GM21529 (cell line): Measurements from ENCODE around the gene LRP8.
A peak's percentile ranks its signal among the peaks of the same experiment; 100 is the strongest.
"Not testable (repeated sequence)": the region's sequence is repeated elsewhere in the genome, so short reads cannot be mapped to it uniquely, and the experiment has no call there.

Source experiments
- ATAC-seq: cut with Tn5 transposase; IDR thresholded peaks from one replicate; pipeline ENCODE4 v1.9.1; 2021; ENCODE audit not compliant: unreplicated experiment

The LRP8 gene

DNA sequence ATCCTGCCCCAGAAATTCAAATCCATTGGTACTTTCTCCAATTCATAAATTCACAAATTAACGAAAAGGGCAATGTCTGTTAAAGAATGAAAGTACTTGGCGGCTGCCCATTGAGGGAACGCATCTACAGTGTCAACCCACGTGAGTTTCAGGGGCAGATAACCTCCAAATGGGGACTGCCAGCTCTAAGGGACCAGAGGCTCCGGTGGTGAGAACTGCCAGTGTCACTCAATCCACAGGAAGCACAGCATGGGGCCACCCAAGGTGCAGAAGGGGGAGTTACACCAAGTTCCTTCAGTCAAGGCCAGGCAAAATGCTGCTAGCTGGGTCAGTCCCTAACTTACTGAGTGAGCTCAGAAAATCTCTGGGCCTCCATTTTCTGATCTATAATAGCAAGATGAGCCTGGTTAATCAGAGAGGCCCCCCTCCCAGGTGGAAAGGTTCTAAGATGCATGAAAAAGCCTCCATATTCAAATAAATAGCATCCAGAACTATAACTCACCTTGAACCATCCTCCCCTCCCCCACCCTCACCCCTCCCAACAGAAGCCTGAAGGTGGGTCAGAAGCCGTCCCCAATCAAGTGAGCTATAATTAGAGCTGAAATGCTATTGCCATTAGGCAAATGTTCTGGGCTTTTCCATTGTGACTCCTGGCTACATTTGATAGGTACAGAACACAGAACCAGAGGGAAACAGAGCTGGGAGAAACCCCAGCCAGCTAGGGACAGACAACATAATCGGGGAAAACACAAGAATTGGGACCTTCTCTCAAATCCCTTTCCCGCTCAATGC lies 41.7 kb downstream of the LRP8 start:
- ATAC-seq = no peak

DNA sequence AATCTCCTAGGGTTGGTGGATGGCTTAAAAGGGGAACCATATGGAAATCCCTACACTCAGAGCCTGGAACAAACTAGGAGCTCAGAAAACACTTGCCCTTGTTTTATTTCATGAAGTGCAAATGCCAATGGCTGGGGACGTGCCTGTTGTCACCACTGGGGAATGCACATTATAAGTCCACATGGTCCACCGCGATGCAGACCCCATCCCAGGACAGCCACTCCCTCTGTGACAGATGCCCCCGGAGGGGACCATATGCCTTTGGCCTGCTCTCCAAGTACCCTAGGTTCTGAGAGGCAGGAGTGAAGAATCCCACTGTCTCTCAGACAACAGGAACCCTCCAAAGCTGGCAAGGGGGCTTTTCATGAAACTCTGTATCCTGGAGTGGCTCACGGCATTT lies 42.3 kb downstream of the LRP8 start:
- no peak for ATAC-seq

DNA sequence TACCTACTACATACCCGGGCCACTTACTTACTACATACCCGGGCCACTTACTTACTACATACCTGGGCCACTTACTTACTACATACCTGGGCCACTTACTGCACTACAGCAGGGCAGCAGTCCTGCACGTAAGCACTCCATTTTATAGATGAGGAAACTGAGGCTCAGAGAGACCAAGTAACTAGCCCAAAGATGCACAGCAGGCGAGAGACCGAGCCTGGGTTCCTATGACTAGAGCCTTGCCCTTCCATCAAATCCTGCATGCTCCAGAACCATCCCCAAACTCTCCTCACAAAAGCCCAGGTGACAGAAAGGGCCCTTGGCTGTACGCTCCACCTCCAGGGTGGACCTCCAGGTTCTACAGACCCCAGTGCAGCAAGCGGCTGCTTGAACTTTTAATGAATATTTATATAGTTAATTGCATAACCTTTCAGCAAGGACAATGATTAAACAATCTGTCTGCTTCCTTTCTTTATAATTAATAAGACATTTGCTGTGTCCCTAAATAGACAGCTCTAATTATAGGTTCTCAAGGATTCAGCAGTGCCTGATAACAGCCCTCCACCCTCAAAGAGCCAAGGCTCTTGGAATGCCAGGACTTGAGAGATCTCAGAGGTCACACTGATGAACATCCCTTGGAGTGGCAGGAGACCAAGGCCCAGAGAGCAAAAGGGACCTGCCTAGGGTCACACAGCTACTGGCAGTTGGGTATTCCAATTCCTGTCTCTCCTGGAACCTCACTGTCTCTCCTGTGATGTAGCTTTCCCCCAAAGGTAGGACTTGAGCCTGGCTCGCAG lies 43.4 kb downstream of the LRP8 start:
- ATAC-seq = no peak

DNA sequence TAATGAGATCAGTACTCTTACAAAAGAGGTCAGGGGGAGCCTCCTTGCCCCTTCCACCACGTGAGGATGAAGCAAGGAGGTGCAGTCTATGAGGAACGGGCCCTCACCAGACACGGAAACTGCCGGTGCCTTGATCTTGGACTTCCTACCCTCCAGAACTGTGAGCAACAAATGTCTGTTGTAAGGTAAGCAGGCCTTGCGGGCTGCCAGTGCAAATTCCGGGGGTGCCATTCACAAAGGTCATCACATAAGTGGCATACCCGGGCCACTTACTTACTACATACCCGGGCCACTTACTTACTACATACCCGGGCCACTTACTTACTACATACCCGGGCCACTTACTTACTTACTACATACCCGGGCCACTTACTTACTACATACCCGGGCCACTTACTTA lies 44.7 kb downstream of the LRP8 start:
- not testable (repeated sequence) for ATAC-seq

DNA sequence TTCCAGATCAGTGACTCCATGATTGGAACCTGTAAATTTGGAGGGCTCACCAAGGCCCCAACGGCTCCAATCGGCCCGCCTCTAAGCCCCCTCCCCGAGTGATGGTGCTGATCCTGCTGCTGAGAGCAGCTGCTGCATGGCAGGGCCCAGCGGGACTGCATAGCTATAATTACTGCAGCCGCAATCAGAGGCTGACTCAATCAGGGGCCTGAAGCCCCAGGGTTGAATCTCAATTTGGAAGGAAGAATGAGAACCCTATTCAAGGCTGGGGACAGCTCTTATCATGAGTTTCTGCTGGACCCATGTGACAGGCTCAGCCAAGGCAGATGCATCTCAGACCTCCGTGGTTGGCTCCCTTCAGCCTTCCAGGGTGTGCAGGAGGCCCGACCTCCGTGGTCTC lies 46.7 kb downstream of the LRP8 start:
- ATAC-seq = no peak

DNA sequence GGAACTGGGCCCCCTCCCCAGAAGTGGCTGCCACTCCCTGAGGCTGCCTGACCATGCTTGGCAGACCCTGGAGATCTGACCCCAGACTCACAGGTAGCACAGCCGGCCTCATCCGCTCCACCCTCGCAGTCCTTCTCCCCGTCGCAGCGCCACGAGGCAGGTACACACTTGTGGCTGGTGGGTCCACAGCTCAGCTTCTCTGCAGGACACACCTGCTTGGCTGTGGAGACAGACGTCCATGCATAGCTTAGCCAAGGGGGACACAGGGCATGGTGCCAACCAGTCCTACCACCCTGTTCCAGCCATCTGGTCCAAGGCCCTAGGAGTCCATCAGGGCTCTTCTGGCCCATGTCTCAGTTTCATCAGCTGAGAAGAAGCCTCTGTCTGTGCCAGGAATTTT lies 47.4 kb downstream of the LRP8 start:
- no peak for ATAC-seq

DNA sequence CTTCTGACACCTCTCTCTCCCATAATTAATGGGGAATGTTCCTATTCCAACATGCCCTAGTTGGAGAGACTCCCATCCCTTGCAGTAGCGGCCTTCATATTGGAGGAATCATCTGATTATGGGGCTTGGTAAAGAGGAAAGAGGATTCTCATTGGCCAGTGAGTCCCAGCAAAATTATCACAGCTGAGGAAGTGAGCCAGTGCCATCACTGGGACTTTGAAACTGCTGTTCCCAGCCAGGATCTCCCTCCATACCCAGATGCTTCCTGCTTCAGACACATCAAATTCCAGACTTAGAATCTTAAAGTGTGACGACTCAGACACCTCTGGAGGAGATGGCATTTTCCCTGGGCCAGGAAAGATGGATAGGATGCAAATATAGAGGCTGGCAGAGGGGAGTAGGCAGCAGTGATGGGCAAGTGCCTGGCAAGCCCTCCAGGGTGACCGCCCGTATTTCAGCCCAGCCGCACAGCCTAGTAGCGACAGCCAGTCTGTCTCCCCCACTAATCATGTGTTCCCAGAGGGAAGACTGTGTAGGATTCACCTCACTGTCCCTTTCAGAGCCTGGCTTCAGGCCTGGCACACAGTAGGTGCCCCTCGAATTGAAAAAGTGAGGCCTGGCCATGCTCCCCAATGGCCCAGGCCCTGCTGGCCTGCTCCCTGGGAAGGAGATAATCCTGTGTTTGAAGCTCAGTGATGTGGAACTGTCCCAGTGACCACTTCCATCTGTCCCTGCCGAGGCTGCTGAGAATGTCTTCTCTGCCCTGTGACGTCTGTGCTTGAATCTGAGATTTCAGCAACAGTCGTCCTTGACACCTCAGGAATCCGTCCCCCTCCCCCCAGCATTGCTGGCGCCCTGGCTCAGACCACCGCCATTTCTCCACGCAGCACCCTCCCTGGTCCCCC lies 48.3 kb downstream of the LRP8 start:
- no peak for ATAC-seq

DNA sequence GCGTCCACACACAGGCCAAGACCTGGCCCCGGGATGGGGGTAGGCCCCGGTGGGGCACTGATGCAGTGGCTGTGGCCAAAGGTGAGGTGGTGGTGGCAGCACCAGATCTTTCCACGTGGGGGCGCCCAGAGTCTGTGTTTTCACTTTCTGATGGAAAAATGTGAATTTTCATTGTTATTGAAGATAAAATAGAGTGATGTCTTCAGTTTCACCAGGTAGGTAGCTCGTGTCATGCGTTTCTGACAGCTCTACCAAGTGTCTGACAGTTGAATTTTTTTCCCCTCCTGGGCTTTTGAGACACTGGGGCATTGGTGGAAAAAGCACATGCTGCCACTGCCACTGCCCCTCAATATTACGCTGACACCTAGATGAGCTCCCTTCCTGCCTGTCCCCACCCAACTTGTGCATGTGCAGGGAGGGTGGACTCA lies 49.6 kb downstream of the LRP8 start:
- no peak for ATAC-seq

DNA sequence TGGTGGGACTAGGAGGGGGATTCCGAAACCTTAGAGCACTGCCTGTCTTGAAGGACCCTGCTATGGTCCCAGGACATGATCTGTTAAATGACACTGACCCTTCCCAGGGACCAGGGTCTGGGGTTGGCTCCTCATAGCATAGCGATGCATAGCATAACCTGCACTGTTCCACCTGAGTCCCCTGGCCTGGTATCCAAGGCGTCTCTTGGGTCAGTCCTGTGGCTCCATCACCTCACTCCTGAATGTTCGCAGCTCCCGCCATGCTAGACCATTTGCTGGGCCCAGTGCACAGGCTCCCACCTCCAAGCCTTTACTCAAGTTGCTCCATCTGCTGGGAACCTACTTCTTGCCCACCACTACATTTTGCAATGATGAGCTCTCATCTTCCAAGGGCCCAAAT lies 50.5 kb downstream of the LRP8 start:
- no peak for ATAC-seq

DNA sequence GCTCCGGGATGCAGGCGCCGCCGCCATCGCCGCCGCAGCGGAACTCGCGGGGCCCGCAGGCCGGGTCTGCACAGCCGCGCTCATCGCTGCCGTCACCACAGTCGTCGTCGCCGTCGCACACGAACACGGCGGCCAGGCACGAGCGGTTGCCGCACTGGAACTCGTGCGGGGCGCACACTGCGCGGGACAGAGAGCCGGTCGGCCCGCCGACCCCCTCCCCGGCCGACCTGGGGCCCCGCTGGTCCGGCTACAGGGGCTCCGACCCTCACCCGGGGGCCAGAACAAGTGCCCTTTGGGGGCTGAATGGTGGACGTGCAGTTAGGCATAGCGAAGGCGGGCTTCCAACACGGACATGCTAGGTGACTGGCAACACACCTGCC lies 51.0 kb downstream of the LRP8 start:
- ATAC-seq = no peak

DNA sequence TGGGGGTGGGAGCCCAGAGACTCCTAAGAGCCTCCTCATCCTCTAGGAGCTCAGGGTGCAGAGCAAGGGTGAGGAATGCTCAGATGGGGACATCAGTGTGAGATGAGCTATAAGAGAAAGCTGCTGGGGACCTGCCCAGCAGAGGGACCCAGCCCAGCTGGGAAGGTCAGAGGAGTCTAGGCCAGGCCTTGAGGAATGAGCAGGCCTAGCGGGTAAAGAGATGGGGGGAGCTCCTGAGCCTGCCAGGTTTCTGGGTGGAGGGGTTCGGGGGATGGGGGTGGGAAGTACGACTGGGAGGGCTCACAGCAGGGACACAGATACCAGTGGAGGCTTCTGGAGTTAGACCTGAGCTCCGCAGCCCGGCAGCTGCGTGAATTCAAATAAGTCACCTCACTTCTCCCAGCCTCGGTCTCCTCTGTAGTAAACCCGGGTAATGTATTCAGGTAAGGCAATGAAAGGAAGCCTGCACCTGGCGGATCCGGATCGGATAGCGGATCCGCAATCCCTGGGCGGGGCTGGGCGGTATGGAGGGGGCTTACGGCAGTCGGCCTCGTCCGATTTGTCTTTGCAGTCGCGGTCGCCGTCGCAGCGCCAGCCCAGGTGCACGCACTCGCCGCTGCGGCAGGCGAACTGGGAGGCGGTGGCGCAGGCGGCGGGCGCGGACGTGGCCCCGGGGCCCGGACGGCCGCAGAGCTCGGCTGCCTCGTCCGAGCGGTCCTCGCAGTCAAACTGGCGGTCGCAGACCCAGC lies 51.5 kb downstream of the LRP8 start:
- no peak for ATAC-seq

DNA sequence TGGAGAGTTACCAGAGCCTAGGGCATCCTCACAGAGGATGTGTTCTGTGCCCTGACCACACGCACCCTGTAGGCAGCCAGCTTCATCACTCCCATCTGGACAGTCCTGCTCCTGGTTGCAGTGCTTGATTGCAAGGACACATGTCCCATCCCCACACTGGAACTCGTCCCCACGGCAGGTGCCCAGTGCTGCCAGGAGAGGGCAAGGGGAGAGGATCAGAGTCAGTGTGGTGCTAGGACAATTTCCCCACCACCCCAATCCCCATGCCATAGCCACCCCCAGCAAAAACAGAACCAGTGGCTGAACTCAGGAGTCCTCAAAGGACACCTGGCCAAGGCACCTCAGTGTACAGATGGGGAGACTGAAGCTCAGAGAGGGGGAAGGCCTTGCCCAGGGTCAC lies 52.3 kb downstream of the LRP8 start:
- no peak for ATAC-seq

DNA sequence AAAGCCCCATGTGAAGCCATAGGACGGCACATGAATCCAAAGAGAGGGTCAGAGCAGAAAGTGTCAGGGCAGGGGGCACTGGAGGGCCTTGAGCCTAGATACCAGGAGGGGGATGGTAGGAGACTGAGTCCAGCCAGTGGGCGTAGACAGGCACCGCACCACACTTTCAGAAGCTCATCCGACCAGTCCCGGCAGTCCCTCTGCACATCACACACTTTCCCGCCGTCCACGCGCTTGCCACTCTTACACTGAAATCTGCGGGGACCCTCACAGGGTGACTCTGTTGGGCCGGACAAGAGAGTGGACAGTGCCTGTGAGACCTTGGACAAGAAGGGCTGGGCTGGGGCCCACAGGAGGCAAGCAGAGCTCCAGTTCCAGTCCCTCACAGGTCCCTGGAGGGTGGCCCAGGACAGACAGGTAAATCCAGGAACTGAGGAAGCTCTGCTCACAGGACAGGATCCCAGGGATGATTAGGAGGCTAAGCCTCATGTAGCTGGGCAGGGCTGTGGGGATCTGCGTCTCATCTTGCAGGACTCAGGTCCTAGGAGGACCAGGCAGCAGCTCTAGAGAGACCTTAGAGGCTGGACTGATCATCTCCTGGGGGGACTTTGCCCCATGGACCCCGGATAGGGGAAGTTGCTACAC lies 53.2 kb downstream of the LRP8 start:
- ATAC-seq = no peak

DNA sequence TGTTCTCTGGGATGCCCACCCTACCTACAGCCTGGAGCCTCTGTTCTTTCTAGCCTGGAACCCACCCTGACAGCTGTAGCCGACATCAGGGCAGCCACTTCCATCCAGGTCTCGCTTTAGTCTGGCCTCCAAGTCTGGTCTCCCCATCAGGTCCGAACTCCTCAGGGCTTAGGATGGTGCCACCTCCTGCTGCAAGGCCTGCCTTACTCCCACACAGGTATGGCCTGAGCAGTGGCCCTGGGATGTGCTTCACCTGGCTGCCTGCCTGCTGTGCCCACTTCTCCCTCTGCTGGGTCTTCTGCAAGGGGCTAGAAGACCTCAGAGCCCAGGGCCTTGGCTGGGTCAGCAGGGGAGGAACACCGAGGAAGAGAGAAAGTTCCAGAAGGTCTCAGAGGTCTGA lies 53.8 kb downstream of the LRP8 start:
- ATAC-seq = no peak

DNA sequence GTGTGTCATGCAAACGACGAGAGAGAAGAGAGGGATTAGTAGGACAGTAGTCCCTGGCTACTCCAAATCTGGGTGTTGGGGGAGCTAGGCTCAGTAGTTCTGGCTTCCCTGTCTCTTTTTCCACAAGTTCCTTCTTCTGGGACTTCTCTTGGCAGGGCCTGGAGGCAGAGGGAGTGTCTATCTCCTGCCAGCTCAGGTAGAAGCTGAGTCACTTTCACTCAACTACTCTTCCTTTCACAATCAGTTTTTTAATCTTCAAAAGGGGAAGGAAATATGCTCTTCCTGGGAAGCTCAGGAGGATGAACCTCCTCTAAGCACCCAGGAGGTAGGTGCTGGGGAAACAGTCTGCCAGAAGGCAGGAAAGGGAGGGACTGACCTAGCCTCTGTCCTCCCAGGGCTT lies 54.3 kb downstream of the LRP8 start:
- ATAC-seq = no peak

DNA sequence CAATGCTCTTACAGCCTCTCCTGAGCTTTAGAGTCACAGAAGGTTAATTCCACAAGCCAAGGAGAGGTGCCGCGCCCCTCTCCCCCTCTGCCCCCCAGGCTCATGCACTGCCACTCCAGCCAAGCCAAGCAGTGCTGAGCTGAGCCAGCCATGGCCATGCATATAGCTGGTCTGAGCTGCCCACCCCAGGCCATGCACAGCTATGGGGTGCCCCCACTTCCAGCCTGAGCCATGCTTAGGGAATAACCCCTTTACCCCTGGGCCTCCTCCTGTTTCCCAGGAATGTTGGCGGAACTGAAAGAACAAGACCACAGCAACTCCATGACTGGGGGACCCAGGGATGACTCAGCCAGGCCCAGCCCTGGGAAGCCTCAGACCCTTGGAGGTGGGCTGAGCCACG lies 55.5 kb downstream of the LRP8 start:
- ATAC-seq = no peak

DNA sequence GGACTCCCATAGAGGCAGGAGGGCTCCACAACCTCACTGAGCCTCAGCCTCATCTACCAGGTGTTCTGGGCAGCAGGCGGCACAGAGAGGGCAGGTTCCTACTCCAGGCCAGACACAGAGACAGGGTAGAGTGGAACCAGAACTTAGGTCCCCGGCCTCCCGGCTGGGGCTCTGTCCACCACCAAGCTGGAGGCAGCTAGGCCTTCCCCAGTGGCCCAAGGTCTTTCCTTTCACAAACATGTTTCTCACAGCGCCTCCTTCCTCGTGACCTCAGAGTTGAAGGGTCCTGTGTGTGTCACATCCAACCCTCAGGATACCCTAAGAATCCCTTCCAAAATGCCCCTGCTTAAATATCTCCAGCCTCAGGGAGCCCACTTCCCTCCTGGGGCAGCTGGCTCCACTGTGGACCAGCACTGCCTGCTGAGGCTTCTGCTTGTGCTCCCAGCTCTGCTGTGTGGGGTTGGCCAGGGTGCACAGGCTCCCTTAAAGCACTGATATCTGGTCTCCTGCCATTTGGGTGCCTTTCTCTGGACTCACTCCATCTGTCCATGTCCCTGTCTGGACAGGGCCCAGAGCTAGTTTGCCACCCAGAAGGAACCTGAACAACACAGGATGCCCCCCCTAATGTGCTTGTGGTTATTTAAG lies 56.3 kb downstream of the LRP8 start:
- ATAC-seq = no peak

DNA sequence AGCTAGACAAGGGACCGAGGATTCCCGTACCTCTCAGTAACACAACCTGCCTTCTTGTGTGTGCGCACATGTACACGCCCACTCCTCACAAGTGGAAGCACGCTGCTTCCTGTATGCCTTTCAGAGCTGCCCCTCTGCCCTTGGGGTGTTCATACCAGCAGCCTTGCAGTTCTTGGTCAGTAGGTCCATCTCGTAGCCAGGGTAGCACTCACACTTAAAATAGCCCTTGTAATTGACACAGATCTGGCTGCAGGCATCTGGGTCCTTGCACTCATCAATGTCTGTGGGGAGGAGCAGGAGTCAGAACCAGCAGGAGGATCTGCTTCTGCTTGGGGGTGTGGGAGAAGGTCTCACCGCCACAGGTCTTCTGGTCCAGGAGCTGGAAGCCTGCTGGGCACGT lies 57.0 kb downstream of the LRP8 start:
- no peak for ATAC-seq

DNA sequence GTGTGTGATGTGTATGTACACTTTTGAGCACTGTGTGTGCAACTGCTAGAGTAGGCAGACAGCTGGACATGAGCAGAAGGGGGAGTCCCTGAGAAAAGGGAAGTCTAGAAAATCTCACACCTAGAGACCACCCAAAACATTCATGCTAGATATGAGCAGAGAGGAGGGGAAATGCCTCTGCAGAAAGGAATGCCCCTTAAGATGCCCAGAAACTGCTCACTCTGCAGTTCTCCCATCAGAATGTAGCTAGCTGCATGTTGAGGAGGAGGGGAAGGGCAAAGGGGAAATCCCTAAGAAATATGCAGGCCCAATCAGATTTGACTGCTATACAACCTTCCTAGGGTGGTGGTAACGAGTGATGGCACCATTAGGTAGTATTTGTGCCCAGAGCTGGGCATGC lies 57.8 kb downstream of the LRP8 start:
- peak; percentile 47 for ATAC-seq

DNA sequence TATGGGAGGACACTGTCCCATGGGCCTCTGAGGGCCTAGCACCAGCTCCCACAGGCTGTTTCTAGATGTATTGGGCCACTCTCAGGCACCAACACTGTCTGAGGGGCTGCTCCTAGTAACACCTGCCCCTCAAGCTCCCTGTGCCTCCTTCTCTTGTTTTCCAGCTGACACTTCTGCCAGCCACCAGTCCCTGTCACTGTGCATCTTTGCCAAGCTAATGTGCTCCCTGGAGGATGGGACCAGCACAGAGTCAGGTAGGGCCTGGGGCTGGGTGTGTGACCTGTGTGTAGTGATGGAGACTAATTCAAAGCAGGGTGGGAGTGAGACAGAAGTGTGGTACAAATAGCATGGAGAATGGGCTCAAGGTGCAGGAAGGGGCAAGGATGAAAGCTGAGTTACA lies 60.1 kb downstream of the LRP8 start:
- ATAC-seq = no peak
